A673 (cell line): ENCODE data around the gene STXBP5.

ENCODE experiments used
- EZH2 ChIP-seq: fragments of 200-600 bp; sonication (generic); IDR thresholded peaks from 2 replicates; pipeline ENCODE4 v1.6.1; 2017; ENCODE audit warnings: borderline replicate concordance, low read depth, mild to moderate bottlenecking, mixed read lengths, antibody characterized with exemption, low read length; ENCODE audit not compliant: poor library complexity, severe bottlenecking
- TF ChIP-seq, protein P1 (sequence below): fragments of 300-800, 200-600 bp; sonication (generic); conservative IDR thresholded peaks from 2 replicates; pipeline ENCODE4 v1.5.1; 2017; ENCODE audit warnings: low read depth, mild to moderate bottlenecking, antibody characterized with exemption, low read length, moderate library complexity, mixed read lengths

DNA sequence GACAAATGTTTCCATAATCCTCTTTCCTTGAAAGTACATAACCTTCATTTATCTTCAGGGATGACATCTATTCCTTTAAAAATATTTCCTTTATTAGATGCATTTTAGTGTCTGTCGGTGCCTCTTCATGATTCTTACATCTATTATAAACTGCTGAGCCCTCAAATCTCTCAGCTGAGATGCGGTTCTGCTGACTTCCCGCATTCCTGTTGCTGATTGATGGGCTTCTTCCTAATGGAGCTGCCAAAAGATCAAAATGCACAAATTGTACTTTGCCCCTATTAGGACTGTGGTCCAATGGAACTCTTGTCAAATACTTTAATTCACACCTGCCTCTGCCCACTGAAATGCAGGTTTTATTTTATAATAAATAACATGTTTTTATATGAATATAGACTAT lies 225.6 kb downstream of the STXBP5 start:
- TF ChIP-seq, protein P1, sequence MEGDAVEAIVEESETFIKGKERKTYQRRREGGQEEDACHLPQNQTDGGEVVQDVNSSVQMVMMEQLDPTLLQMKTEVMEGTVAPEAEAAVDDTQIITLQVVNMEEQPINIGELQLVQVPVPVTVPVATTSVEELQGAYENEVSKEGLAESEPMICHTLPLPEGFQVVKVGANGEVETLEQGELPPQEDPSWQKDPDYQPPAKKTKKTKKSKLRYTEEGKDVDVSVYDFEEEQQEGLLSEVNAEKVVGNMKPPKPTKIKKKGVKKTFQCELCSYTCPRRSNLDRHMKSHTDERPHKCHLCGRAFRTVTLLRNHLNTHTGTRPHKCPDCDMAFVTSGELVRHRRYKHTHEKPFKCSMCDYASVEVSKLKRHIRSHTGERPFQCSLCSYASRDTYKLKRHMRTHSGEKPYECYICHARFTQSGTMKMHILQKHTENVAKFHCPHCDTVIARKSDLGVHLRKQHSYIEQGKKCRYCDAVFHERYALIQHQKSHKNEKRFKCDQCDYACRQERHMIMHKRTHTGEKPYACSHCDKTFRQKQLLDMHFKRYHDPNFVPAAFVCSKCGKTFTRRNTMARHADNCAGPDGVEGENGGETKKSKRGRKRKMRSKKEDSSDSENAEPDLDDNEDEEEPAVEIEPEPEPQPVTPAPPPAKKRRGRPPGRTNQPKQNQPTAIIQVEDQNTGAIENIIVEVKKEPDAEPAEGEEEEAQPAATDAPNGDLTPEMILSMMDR = no peak
- TF ChIP-seq EZH2 = no peak
